Activated CD8-positive, alpha-beta memory T cell treated with anti-CD3 and anti-CD28 coated beads for 24 hours (primary cell): ENCODE results near the gene ADAMTSL2.

ENCODE experiments used
- DNase-seq: peaks from one replicate; pipeline ENCODE4 v3.0.0-alpha.2; 2020

ADAMTSL2 gene

GRCh38 chr9:133536536-133536935 is 2.0 kb downstream of the ADAMTSL2 start:
- no peak for DNase-seq

- DNase-seq = no peak
Measured at GRCh38 chr9:133537257-133537656, 2.8 kb downstream of the ADAMTSL2 start.

- no peak for DNase-seq
Measured at GRCh38 chr9:133538176-133538575, 3.7 kb downstream of the ADAMTSL2 start.

GRCh38 chr9:133538851-133539833 is 4.6 kb downstream of the ADAMTSL2 start:
- no peak for DNase-seq

DNA sequence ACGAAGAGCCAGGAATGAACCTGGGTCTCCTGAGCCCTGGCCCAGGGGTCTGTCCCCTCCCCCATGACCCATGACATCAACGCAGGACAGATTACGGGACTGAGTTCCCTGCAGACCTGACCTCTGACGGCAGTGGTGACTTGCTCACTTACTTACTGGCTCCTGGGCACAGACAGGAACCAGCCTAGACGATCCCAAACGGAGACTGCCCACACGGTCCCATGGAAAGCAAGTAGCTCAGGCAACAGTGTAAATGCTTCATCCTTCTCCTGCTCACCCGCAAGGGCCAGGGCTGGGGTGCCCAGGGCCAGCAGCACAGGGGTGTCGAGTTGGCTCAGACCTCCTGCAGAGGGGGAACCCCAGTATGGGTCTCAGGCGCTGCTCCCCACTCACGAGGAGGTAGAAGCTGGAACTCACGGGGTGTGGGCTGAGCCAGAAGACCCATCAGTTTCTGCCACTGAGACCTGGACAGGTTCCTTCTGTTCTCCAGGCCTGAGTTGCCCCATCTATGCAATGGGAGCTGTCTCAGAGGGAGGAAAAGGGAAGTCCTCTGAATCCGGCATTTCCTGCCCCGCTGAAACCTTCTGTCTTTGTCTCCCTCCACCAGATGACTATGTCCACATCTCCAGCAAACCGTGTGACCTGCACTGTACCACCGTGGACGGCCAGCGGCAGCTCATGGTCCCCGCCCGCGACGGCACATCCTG is 5.6 kb downstream of the ADAMTSL2 start:
- no peak for DNase-seq

DNA sequence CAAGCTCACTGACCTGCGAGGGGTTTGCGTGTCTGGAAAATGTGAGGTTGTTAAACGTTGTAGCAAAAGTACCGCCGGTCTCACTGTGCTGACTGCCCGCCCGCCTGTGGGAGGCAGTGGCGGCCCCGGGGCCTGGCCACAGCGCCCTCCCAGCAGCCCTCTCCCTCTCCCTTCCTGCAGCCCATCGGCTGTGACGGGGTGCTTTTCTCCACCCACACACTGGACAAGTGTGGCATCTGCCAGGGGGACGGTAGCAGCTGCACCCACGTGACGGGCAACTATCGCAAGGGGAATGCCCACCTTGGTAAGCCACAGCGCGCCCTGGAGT is 6.2 kb downstream of the ADAMTSL2 start:
- no peak for DNase-seq

DNA sequence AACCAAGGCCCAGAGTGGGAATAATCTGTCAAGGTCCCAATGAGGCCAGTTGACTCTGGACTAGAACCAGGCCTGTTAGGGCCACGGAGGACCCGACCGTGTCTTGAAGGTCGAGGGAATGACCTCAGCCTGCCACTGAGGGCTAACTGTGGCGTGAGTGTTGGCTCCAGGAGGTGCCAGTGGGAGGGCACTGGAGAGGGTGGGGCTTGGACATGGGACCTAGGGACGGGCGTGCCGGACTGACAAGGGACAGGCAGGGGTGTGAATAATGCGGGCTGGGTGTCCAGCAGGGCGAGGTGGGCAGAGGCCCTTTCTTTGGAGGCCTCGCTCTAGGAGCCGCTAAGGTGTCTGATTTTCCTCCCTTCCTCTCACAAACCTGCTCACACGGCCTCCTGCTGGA is 7.5 kb downstream of the ADAMTSL2 start:
- DNase-seq = no peak

- no peak for DNase-seq
Measured at GRCh38 chr9:133543772-133544467, 9.4 kb downstream of the ADAMTSL2 start.

- no peak for DNase-seq
Measured at GRCh38 chr9:133545494-133546286, 11.2 kb downstream of the ADAMTSL2 start.

DNA sequence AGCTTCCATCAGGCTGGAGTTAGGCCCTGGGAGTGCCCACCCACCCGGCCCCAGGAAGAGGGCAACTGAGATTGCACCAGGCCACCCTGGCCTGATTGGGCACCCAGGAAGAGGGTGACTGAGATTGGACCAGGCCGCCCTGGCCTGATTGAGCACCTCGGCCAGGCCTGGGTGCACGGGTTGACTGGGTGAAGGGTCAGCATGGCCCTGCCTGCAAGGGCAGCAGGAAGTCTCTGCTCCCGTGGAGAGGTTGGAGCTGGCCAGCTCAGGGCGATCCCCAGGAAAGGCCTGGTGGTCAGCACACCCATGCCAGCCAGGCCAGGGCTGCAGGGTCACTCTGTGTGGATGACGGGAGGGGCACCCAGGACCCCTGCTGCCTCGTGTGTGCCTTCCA is 11.8 kb downstream of the ADAMTSL2 start:
- DNase-seq = no peak

- no peak for DNase-seq
Measured at GRCh38 chr9:133547116-133547515, 12.6 kb downstream of the ADAMTSL2 start.

DNA sequence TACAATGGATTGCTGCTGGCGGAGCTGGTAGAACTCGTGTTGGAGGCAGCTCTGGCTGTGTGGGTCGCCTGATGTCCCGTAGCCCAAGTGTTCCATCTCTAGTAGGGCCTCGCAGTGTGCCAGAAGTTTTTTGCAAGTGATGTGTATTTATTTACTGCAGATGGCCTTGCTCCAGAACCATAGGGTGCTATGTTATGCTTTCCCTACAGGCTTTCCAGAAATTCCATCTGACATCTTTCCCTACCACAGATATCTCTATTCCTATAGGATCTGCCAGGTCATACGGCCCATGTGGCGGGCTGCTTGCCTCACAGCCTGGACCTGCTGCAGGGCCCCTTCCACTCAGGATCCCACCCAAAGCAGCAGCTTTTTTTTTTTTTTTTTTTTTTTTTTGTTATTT is 16.9 kb downstream of the ADAMTSL2 start:
- DNase-seq = no peak

GRCh38 chr9:133552236-133552635 is 17.7 kb downstream of the ADAMTSL2 start:
- no peak for DNase-seq

DNA sequence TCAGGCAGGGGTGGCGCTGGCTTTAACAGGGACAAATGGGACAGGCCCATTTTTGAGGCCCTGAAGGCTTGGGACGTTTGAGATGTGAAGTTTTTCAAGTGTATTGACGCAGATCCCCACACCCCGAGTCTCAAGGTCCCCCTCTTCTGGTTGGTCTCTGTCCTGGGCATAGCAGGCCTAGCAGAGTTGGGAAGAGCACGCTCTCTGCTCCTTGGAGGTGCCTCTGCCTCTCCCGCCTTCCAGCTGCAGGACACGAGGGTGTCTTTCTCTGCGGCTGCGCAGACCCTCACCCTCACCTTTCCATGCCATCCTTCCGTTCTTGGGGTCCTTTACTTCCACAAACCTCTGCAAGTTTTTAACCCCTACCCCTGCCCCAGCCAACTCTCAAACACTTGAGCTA is 18.6 kb downstream of the ADAMTSL2 start:
- no peak for DNase-seq

GRCh38 chr9:133553973-133554713 is 19.6 kb downstream of the ADAMTSL2 start:
- DNase-seq = no peak

- DNase-seq = no peak
Measured at GRCh38 chr9:133554729-133555128, 20.2 kb downstream of the ADAMTSL2 start.

GRCh38 chr9:133556354-133556753 is 21.9 kb downstream of the ADAMTSL2 start:
- DNase-seq = no peak

DNA sequence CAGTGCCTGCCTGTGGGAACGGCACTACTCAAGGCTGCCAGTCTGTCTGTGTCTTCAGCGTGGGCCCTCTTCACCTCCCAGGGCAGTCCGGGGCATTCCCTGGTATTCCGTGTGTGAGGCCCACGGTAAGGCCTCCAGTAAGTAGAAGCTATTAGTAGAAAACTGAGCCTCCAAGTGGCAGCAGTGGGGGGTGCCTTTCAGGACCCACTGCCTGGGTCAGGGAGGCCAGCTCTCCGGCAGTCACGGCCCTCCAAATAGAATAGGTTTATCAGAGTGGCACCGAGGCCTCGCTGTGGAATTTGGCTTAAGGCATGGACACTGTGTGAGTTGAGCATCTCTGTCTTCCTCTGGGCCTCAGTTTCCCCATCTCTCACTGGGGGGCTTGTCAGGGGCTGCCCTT is 23.1 kb downstream of the ADAMTSL2 start:
- no peak for DNase-seq

GRCh38 chr9:133558191-133559126 is 24.0 kb downstream of the ADAMTSL2 start:
- no peak for DNase-seq

DNA sequence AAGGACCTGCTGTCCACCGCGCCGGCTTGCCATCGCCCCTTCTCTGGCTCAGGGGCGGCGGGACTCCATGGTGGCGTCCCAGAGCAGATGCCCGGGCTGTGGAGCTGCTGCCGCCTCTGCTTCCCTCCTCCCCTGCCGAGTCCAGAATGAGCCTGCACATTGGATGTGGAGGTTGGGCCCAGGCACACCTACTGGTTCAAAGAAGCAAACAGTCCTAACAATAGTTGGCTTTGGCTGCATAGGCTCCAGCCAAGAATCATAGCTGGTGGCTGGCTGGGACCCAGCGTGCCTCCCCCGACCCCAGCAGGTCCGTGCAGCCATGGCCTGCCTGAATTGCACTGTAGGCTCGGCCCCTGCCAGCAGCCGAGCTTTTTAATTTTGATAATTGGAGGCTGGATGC is 25.8 kb downstream of the ADAMTSL2 start:
- DNase-seq = no peak

GRCh38 chr9:133560944-133561343 is 26.4 kb downstream of the ADAMTSL2 start:
- no peak for DNase-seq
